Thymus (tissue), 11 donors: Measurements from ENCODE around the gene GJD4. TPM values are rescaled to one million over a fixed set of nuclear protein-coding genes. Genes with fewer than 3 reads are reported as not detected.

Source experiments
- DNase-seq, 9 donors: peaks; one replicate each; pipeline ENCODE4 v3.0.0-alpha.2; 2013; ENCODE audit warnings: low spot score in 9 of 9, low read depth in 6 of 9, missing footprints in 1 of 9
- H3K27ac ChIP-seq, 2 donors: one replicate each; pipeline ENCODE4 v1.5.1; 2013; ENCODE audit warnings: control low read depth in 1 of 2, low read depth in 1 of 2, low read length in 1 of 2, mild to moderate bottlenecking in 1 of 2, moderate library complexity in 1 of 2
- H3K27me3 ChIP-seq, 2 donors: one replicate each; pipeline ENCODE4 v1.5.1; 2013; ENCODE audit warnings: low read length in 1 of 2; ENCODE audit not compliant: control insufficient read depth in 2 of 2, insufficient read depth in 1 of 2
- H3K36me3 ChIP-seq, 2 donors: one replicate each; pipeline ENCODE4 v1.5.1; 2013; ENCODE audit warnings: low read length in 1 of 2, mild to moderate bottlenecking in 1 of 2, moderate library complexity in 1 of 2; ENCODE audit not compliant: control insufficient read depth in 2 of 2, insufficient read depth in 2 of 2
- H3K4me1 ChIP-seq, 2 donors: one replicate each; pipeline ENCODE4 v1.5.1; 2013; ENCODE audit warnings: low read length in 2 of 2; ENCODE audit not compliant: control insufficient read depth in 2 of 2, insufficient read depth in 2 of 2
- H3K4me3 ChIP-seq, 2 donors: one replicate each; pipeline ENCODE4 v1.5.1; 2013; ENCODE audit warnings: low read length in 2 of 2, control low read depth in 1 of 2, mild to moderate bottlenecking in 1 of 2
- H3K9me3 ChIP-seq, 2 donors: one replicate each; pipeline ENCODE4 v1.5.1; 2013; ENCODE audit warnings: low read length in 1 of 2, mild to moderate bottlenecking in 1 of 2; ENCODE audit not compliant: control insufficient read depth in 2 of 2, insufficient read depth in 1 of 2
- WGBS: extraction: QIAGEN DNeasy Blood & Tissue Kit; methylation state at CpG from one replicate; pipeline ENCODE4 v1.1.7; 2013; 5-methylcytosine and 5-hydroxymethylcytosine counted together
- polyA plus RNA-seq: library from polyadenylated mRNA; stranded (reverse); fragments of 200-250 nt; gene quantifications from one replicate; pipeline ENCODE4 v1.2.3, GENCODE V29; 2013
- total RNA-seq: library from RNA; stranded (reverse); fragments of 120-200 nt; gene quantifications from one replicate; pipeline ENCODE4 v1.2.4, GENCODE V29; 2013
- donor health status: healthy.

GJD4 gene
- total and polyA plus RNA-seq, 2 donors, result 0.07 to 0.09 TPM

GRCh38 chr10:35565602-35566081 lies 39.5 kb upstream of the GJD4 start:
- no peaks in the 10 kb centered on the region for H3K27me3 ChIP-seq
- H3K4me1 ChIP-seq, result peaks cover 0 to 14% of the 10 kb centered on the region in 2 donors
- WGBS, result 97% methylated on average over 8 of the region's 8 CpGs
- DNase-seq, result no peak
- H3K9me3 ChIP-seq, result no peaks in the 10 kb centered on the region
- H3K27ac ChIP-seq, result no peak overlapping the region
- no peak overlapping the region for H3K4me3 ChIP-seq
- peaks cover 17 to 25% of the 10 kb centered on the region in 2 donors for H3K36me3 ChIP-seq

GRCh38 chr10:35567951-35568350 lies 37.2 kb upstream of the GJD4 start:
- H3K4me1 ChIP-seq, result peaks cover 0 to 14% of the 10 kb centered on the region in 2 donors
- no peak overlapping the region for H3K4me3 ChIP-seq
- 96% methylated on average over 6 of the region's 6 CpGs for WGBS
- peaks cover 17 to 28% of the 10 kb centered on the region in 2 donors for H3K36me3 ChIP-seq
- no peaks in the 10 kb centered on the region for H3K9me3 ChIP-seq
- no peak overlapping the region for H3K27ac ChIP-seq
- no peaks in the 10 kb centered on the region for H3K27me3 ChIP-seq
- no peak for DNase-seq

GRCh38 chr10:35568483-35569015 lies 36.6 kb upstream of the GJD4 start:
- Histone ChIP-seq H3K36me3 (peaks cover 17 to 31% of the 10 kb centered on the region in 2 donors), H3K9me3 (no peaks in the 10 kb centered on the region), H3K27ac (no peak overlapping the region), H3K4me3 (no peak overlapping the region), H3K27me3 (no peaks in the 10 kb centered on the region), H3K4me1 (peaks cover 0 to 14% of the 10 kb centered on the region in 2 donors)
- 93% methylated on average over 20 of the region's 20 CpGs for WGBS
- DNase-seq, result no peak

- peaks cover 0 to 10% of the 10 kb centered on the region in 2 donors for H3K4me1 ChIP-seq
- H3K36me3 ChIP-seq, result peaks cover 17 to 34% of the 10 kb centered on the region in 2 donors
- no peak overlapping the region for H3K4me3 ChIP-seq
- WGBS, result 96% methylated on average over 19 of the region's 19 CpGs
- H3K9me3 ChIP-seq, result no peaks in the 10 kb centered on the region
- no peak for DNase-seq
- no peaks in the 10 kb centered on the region for H3K27me3 ChIP-seq
- H3K27ac ChIP-seq, result no peak overlapping the region
Observed at GRCh38 chr10:35569111-35569707, 35.9 kb upstream of the GJD4 start.

- Histone ChIP-seq H3K27me3 (no peaks in the 10 kb centered on the region), H3K27ac (no peak overlapping the region), H3K9me3 (no peaks in the 10 kb centered on the region), H3K4me1 (peaks cover 0 to 4% of the 10 kb centered on the region in 2 donors), H3K36me3 (peaks cover 19 to 40% of the 10 kb centered on the region in 2 donors), H3K4me3 (no peak overlapping the region)
- WGBS, result 99% methylated on average over 4 of the region's 4 CpGs
- no peak for DNase-seq
Observed at GRCh38 chr10:35569836-35570235, 35.3 kb upstream of the GJD4 start.

DNA sequence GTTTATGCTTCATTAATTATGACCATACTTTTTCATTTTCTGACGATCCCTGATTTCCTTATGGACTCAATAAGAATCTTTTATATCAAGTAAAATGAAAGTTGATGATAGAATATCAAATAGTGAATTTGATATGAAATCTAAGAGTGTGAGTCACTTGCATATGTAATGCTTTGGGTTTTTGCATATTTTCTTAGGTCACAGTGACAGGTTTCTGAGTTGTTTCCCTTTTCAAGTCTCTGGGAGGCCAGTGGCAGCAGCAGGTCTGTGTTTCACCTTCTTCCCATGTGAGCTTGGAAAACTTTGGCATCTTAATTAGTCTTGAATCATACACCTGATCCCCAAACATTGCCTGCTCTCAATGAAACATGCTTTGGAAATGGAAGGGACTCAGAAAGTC lies 34.7 kb upstream of the GJD4 start:
- 96% methylated on average over 1 of the region's 1 CpG for WGBS
- peaks cover 20 to 41% of the 10 kb centered on the region in 2 donors for H3K36me3 ChIP-seq

GRCh38 chr10:35572583-35572982 lies 32.6 kb upstream of the GJD4 start:
- Histone ChIP-seq H3K27me3 (no peaks in the 10 kb centered on the region), H3K4me3 (no peak overlapping the region), H3K36me3 (peaks cover 20 to 32% of the 10 kb centered on the region in 2 donors), H3K27ac (no peak overlapping the region), H3K4me1 (no peaks in the 10 kb centered on the region), H3K9me3 (no peaks in the 10 kb centered on the region)
- no peak for DNase-seq
- WGBS, result 100% methylated on average over 1 of the region's 1 CpG

More for the DNA sequence above, 34.7 kb upstream of the GJD4 start:
- H3K9me3 ChIP-seq, result no peaks in the 10 kb centered on the region
- no peaks in the 10 kb centered on the region for H3K27me3 ChIP-seq
- no peaks in the 10 kb centered on the region for H3K4me1 ChIP-seq
- no peak overlapping the region for H3K27ac ChIP-seq
- DNase-seq, result no peak
- H3K4me3 ChIP-seq, result no peak overlapping the region

DNA sequence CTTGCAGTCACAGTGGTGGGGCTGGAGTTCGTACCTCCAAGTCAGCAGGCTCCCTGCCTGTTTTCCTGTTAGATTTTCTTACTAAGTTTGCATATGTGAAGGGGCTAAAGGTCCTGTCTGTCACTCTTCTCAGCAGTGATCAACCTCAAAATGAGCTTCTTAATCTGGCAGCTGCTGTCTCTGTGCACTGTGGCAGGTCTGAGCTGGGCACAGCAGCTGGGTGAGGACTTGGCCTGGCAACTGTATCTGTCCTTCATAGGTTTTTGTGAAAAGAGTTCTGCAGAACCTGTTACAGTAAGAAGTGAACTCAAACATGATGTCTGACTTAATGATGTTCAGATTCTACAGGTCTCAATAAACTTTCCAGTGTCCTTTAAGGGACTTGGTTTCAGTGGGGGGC lies 31.3 kb upstream of the GJD4 start:
- Histone ChIP-seq H3K9me3 (no peaks in the 10 kb centered on the region), H3K4me3 (no peak overlapping the region), H3K27me3 (no peaks in the 10 kb centered on the region), H3K36me3 (peaks cover 13 to 22% of the 10 kb centered on the region in 2 donors), H3K4me1 (no peaks in the 10 kb centered on the region), H3K27ac (no peak overlapping the region)
- 98% methylated on average over 1 of the region's 1 CpG for WGBS
- DNase-seq, result no peak

GRCh38 chr10:35574924-35575352 lies 30.2 kb upstream of the GJD4 start:
- no peak for DNase-seq

More at GRCh38 chr10:35574924-35575352, 30.2 kb upstream of the GJD4 start:
- H3K9me3 ChIP-seq, result no peaks in the 10 kb centered on the region
- no peaks in the 10 kb centered on the region for H3K27me3 ChIP-seq
- H3K27ac ChIP-seq, result no peak overlapping the region
- H3K36me3 ChIP-seq, result peaks cover 3 to 16% of the 10 kb centered on the region in 2 donors
- no peak overlapping the region for H3K4me3 ChIP-seq
- 92% methylated on average over 9 of the region's 9 CpGs for WGBS
- no peaks in the 10 kb centered on the region for H3K4me1 ChIP-seq
